ENCODE results near the gene ARL4C.

Gene ARL4C, protein sequence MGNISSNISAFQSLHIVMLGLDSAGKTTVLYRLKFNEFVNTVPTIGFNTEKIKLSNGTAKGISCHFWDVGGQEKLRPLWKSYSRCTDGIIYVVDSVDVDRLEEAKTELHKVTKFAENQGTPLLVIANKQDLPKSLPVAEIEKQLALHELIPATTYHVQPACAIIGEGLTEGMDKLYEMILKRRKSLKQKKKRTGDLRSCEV

DNA sequence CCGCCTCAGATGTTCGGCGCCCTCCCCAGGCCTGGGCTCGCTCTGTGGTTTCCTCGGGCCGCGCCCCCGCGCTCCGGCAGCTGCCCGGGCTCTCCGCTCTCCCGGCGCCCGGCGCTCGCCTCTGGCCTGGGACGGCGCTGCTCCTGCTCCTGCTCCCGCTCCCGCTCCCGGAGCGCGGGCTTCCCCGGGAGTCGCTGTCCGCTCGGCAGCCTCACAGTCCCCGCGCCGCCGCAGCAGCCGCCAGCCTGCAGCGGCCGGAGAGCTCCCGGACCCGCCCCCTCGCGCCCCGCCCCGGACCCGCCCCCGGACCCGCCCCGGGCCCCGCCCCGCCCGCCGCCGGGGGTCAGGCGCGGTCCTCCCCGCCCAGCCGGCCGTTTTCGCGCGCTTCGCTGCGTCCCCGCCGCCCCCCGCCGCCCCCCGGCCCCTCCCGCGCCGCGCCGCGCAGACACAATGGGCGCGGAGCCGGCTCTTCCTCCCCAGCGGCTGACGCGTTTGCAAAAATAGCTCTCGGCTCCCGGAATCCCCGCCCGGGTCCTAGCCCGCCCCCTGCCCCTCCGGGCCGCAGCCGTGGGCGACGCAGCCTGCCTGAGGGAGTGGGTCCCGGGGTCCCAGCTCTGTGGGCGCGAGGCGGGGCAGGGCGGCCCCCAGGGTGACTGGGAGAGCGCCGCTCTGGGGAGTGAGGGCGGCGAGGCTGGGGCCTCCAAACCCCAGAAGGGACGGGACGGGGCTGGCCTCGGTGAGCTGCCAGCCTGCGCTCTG is at the start of gene ARL4C:
TSS of gene ARL4C (minus strand) at position 247 of the 759 bp plus-strand sequence. CDS start 495 bp downstream, outside the sequence.
- no peak for TF ChIP-seq SUZ12 (IDR thresholded peaks at IDR 0.05; ENCODE audit: extremely low read depth, insufficient read depth, insufficient read length)
- no peak for TF ChIP-seq ZNF274 (IDR thresholded peaks at IDR 0.05; ENCODE audit: low read depth, low read length)
- no peak for TF ChIP-seq YY1 (IDR thresholded peaks at IDR 0.05; ENCODE audit: insufficient read depth, insufficient read length)
- Histone ChIP-seq H3K9me3 (ENCODE audit: insufficient read depth, low read length) (no peaks in the 10 kb centered on the region), H3K4me3 (ENCODE audit: insufficient read length, low read depth) (peak within 1 kb of the TSS; percentile 100), H3K4me1 (ENCODE audit: insufficient read depth, insufficient read length) (no peaks in the 10 kb centered on the region), H3K9ac (ENCODE audit: insufficient read length, low read depth) (peak within 1 kb of the TSS; percentile 100), H3K36me3 (ENCODE audit: insufficient read depth, insufficient read length, low read length) (peaks cover 38% of the 10 kb centered on the region), H3K27me3 (ENCODE audit: insufficient read depth, insufficient read length) (peaks cover 20% of the 10 kb centered on the region)
- DNase-seq (ENCODE audit: low read depth, low spot score): peak; percentile 58

DNA sequence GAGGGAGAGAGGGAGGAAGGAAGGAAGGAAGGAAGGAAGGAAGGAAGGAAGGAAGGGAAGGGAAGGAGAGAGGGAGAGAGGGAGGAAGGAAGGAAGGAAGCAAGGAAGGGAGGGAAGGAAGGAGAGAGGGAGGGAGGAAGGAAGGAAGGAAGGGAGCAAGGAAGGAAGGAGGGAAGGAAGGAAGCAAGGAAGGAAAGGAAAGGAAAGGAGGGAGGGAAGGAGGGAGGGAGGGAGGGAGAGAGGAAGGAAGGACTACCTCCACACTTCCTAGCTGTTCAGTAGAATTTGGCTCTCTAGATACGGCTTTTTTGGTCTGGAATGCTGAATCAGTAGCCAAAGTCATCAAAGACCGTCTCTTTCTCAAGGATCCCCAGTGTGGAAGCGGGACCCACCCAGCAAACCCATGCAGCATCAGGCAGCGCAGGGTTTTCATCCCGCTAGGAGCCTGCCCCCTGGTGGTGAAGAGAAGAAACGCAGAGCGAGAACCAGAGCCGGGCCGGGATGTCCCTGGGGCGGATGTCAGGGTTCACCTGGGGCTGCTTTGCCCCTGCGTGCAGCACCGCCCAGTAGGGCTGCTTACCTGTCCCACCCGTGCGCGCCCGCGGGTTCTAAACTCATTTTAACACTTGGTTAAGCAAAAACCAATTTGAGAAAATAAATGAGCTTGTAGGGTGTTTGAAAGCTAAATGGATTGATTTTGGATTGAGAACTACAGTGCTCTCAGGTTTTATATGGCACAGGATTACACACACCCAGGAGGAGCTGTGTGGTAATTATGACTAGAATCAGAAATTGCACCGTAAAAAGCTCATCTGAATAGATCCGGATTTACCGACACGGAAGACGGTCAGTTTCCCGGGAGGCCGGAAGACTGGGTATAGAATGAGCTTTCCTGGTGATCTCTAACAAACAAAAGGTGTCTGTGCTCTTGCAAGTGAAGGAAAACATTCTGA is 48.1 kb upstream of the ARL4C start:
- H3K27me3 ChIP-seq (ENCODE audit: insufficient read depth, insufficient read length): peaks cover 12% of the 10 kb centered on the region
- no peaks in the 10 kb centered on the region for H3K36me3 ChIP-seq (ENCODE audit: insufficient read depth, insufficient read length, low read length)
- no peaks in the 10 kb centered on the region for H3K9me3 ChIP-seq (ENCODE audit: insufficient read depth, low read length)
- H3K4me1 ChIP-seq (ENCODE audit: insufficient read depth, insufficient read length): peaks cover 2% of the 10 kb centered on the region
- no peak for TF ChIP-seq SUZ12 (IDR thresholded peaks at IDR 0.05; ENCODE audit: extremely low read depth, insufficient read depth, insufficient read length)
- TF ChIP-seq ZNF274 (IDR thresholded peaks at IDR 0.05; ENCODE audit: low read depth, low read length): no peak
- TF ChIP-seq YY1 (IDR thresholded peaks at IDR 0.05; ENCODE audit: insufficient read depth, insufficient read length): no peak
- peak; percentile 72 for DNase-seq (ENCODE audit: low read depth, low spot score)
- H3K4me3 ChIP-seq (ENCODE audit: insufficient read length, low read depth): peak overlapping the region; percentile 11
- no peak overlapping the region for H3K9ac ChIP-seq (ENCODE audit: insufficient read length, low read depth)

DNA sequence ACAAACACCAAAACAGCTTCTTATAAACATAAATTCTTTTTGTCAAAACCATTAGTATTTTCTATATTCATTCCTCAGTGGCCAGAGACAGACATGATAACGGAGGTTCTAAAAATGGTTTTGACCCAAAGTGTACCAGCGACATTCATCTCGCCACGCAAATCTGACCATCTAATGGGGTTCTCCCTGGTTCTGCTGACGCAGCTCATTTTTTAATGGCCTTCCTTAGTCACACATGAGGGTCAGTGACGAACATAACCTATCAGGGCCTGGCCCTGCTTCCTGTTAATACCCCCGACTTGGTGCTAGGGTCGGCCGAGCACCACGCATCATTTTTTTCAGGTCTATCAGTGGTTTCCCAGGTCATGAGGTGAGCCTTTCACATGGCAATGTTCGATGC is 45.9 kb upstream of the ARL4C start:
- Histone ChIP-seq H3K9ac (ENCODE audit: insufficient read length, low read depth) (no peak overlapping the region), H3K27me3 (ENCODE audit: insufficient read depth, insufficient read length) (peaks cover 8% of the 10 kb centered on the region)
- TF ChIP-seq YY1 (IDR thresholded peaks at IDR 0.05; ENCODE audit: insufficient read depth, insufficient read length): no peak
- TF ChIP-seq SUZ12 (IDR thresholded peaks at IDR 0.05; ENCODE audit: extremely low read depth, insufficient read depth, insufficient read length): no peak
- no peak for TF ChIP-seq ZNF274 (IDR thresholded peaks at IDR 0.05; ENCODE audit: low read depth, low read length)

DNA sequence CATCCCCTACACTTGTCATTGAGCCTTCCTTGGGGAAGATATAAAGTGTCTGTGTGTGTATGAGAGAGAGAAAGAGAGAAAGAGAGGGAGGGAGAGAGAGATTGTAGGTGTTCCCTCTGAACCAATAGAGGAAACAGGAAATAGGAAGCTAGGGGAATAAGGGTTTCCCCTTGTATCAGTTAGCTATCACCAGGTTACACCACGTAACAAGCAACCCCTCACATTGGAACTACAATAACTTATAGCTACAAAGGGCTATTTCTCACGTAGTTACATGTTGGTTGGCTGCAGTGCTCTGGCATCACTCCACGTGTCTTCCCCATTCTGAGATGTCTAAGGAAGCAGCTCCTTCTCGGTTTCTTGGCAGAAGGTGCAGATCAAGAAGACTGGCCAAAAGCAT is 41.0 kb upstream of the ARL4C start:
- Histone ChIP-seq H3K4me3 (ENCODE audit: insufficient read length, low read depth) (no peak overlapping the region), H3K4me1 (ENCODE audit: insufficient read depth, insufficient read length) (no peaks in the 10 kb centered on the region), H3K9me3 (ENCODE audit: insufficient read depth, low read length) (peaks cover 8% of the 10 kb centered on the region; the same call in 1 of the 2 replicates), H3K27me3 (ENCODE audit: insufficient read depth, insufficient read length) (no peaks in the 10 kb centered on the region), H3K9ac (ENCODE audit: insufficient read length, low read depth) (no peak overlapping the region), H3K36me3 (ENCODE audit: insufficient read depth, insufficient read length, low read length) (no peaks in the 10 kb centered on the region)
- DNase-seq (ENCODE audit: low read depth, low spot score): no peak
- TF ChIP-seq YY1 (IDR thresholded peaks at IDR 0.05; ENCODE audit: insufficient read depth, insufficient read length): no peak

More for the DNA sequence above, 45.9 kb upstream of the ARL4C start:
- no peak for DNase-seq (ENCODE audit: low read depth, low spot score)
- Histone ChIP-seq H3K4me3 (ENCODE audit: insufficient read length, low read depth) (no peak overlapping the region), H3K36me3 (ENCODE audit: insufficient read depth, insufficient read length, low read length) (no peaks in the 10 kb centered on the region), H3K9me3 (ENCODE audit: insufficient read depth, low read length) (peaks cover 8% of the 10 kb centered on the region; the same call in 1 of the 2 replicates), H3K4me1 (ENCODE audit: insufficient read depth, insufficient read length) (no peaks in the 10 kb centered on the region)

DNA sequence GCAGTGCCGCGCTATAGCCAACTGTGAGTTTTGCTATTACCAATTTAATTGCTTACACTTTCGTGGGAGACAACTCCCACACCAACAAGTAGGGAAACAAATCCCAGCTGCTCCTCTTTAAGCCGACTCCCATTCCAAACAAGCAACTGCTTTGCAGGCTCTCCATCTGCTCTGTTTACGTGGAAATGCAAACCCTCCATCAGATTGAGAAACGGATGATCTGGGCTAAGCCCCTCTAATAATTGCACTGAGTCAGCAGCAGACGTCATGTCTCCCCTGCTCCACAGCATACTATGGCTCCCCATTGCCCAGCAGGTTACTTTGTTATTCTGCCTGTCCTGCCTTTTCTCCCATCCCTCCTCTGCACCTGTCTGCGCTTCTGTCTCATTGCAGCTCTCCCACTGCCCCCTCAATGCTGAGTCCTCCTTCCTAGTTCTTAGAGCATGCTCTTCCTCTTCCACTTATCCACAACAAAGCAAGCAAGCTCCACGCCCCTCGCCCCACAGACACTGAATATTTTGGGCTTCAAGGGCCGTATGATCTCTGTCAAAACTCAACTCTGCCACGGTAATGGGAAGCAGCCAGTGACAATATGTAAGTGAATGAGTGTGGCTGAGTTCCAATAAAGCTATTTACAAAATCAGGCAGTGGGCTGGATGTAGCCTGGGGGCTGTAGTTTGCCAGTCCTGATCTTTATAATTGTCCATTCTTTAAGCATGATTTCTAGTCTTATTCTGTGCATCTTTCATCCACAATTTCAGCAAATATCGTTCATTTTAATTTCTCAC is 39.5 kb upstream of the ARL4C start:
- no peak overlapping the region for H3K4me3 ChIP-seq (ENCODE audit: insufficient read length, low read depth)
- DNase-seq (ENCODE audit: low read depth, low spot score): no peak
- H3K9ac ChIP-seq (ENCODE audit: insufficient read length, low read depth): no peak overlapping the region
- H3K36me3 ChIP-seq (ENCODE audit: insufficient read depth, insufficient read length, low read length): no peaks in the 10 kb centered on the region
- no peaks in the 10 kb centered on the region for H3K4me1 ChIP-seq (ENCODE audit: insufficient read depth, insufficient read length)
- no peak for TF ChIP-seq YY1 (IDR thresholded peaks at IDR 0.05; ENCODE audit: insufficient read depth, insufficient read length)
- no peak for TF ChIP-seq SUZ12 (IDR thresholded peaks at IDR 0.05; ENCODE audit: extremely low read depth, insufficient read depth, insufficient read length)
- no peak for TF ChIP-seq ZNF274 (IDR thresholded peaks at IDR 0.05; ENCODE audit: low read depth, low read length)
- H3K27me3 ChIP-seq (ENCODE audit: insufficient read depth, insufficient read length): no peaks in the 10 kb centered on the region
- peaks cover 10% of the 10 kb centered on the region; the same call in 1 of the 2 replicates for H3K9me3 ChIP-seq (ENCODE audit: insufficient read depth, low read length)

DNA sequence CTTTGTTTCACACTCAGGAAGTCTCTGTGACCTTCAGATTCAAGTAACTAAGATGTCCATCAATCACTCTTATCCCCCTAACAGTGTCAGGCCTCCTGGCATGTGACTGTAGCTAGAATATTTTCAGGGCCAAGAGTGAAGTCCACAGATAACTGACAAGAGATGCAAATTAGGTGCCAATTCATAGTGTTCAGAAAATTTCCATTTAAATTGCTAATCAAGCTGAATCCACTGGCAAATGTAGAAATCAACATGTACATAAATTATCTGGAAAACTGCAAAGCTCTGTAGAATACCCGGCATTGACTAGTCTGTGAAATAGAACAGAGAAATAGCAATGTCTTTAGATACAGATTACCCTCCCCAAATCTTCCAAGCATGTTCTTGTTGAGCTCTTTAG is 38.6 kb upstream of the ARL4C start:
- Histone ChIP-seq H3K36me3 (ENCODE audit: insufficient read depth, insufficient read length, low read length) (no peaks in the 10 kb centered on the region), H3K4me3 (ENCODE audit: insufficient read length, low read depth) (no peak overlapping the region), H3K27me3 (ENCODE audit: insufficient read depth, insufficient read length) (no peaks in the 10 kb centered on the region), H3K9ac (ENCODE audit: insufficient read length, low read depth) (no peak overlapping the region), H3K9me3 (ENCODE audit: insufficient read depth, low read length) (peaks cover 19% of the 10 kb centered on the region), H3K4me1 (ENCODE audit: insufficient read depth, insufficient read length) (no peaks in the 10 kb centered on the region)
- TF ChIP-seq YY1 (IDR thresholded peaks at IDR 0.05; ENCODE audit: insufficient read depth, insufficient read length) (no peak), SUZ12 (IDR thresholded peaks at IDR 0.05; ENCODE audit: extremely low read depth, insufficient read depth, insufficient read length) (no peak), ZNF274 (IDR thresholded peaks at IDR 0.05; ENCODE audit: low read depth, low read length) (no peak)
- DNase-seq (ENCODE audit: low read depth, low spot score): no peak
